Esophagus squamous epithelium (tissue), 5 donors: ENCODE results near the gene SLC1A4. TPM values are rescaled to one million over a fixed set of nuclear protein-coding genes. Genes with fewer than 3 reads are reported as not detected.
"Not testable (repeated sequence)": the region's sequence is repeated elsewhere in the genome, so short reads cannot be mapped to it uniquely, and the experiment has no call there.

ENCODE experiments used
- DNase-seq: peaks from one replicate; lab custom pipeline; 2025; lab: John Stamatoyannopoulos, UW
- H3K27ac ChIP-seq, 4 donors: fragments of 200-600 bp; sonication (generic); one replicate each; pipeline ENCODE4 v1.5.1; 2016 to 2019; ENCODE audit warnings: mild to moderate bottlenecking in 1 of 4
- H3K27me3 ChIP-seq, 4 donors: fragments of 200-600 bp; sonication (generic); 1 replicate in 3 of 4; 2 replicates in 1 of 4; pipeline versions ENCODE4 v1.5.1 to v1.6.0; 2017 to 2021; ENCODE audit warnings: antibody characterized with exemption in 1 of 4
- H3K36me3 ChIP-seq, 3 donors: fragments of 200-600 bp; sonication (generic); one replicate each; pipeline ENCODE4 v1.5.1; 2016 to 2019
- H3K4me1 ChIP-seq, 3 donors: fragments of 200-600 bp; sonication (generic); one replicate each; pipeline ENCODE4 v1.5.1; 2017 to 2019
- H3K4me3 ChIP-seq, 4 donors: fragments of 200-600 bp; sonication (generic); 1 replicate in 3 of 4; 2 replicates in 1 of 4; pipeline ENCODE4 v1.5.1; 2016 to 2019; ENCODE audit warnings: mild to moderate bottlenecking in 2 of 4, moderate library complexity in 1 of 4
- H3K9me3 ChIP-seq, 3 donors: fragments of 200-600 bp; sonication (generic); one replicate each; pipeline ENCODE4 v1.5.1; 2016 to 2019
- CTCF ChIP-seq, 6 experiments: fragments of 450-650 bp in 4 of 6; fragments of 200-600 bp in 2 of 6; sonication (generic) in 2 of 6; IDR thresholded peaks; one replicate each; pipeline ENCODE4 v1.5.1; 2016 to 2019; ENCODE audit warnings: antibody characterized with exemption in 6 of 6, mild to moderate bottlenecking in 4 of 6, moderate library complexity in 4 of 6
- POLR2A ChIP-seq, 4 donors: fragments of 450-650 bp; IDR thresholded peaks; one replicate each; pipeline ENCODE4 v1.6.1; 2017; ENCODE audit warnings: antibody characterized with exemption in 4 of 4, mild to moderate bottlenecking in 4 of 4, moderate library complexity in 3 of 4
- WGBS, 2 donors: methylation state at CpG; one replicate each; pipeline ENCODE4 v1.1.5; 2018; 5-methylcytosine and 5-hydroxymethylcytosine counted together
- intact Hi-C: fragments of 100-400 bp; cut with DNase I; formaldehyde crosslinking; loops from one replicate; pipeline ENCODE4 v1.15.0; 2022
- total RNA-seq, 4 donors: library from RNA; depleted of rRNA; stranded (reverse); fragments of >200 nt; gene quantifications; one replicate each; pipeline ENCODE4 v1.1.0, GENCODE V29; 2016
- donor health status: DM: yes; HTN: yes; CAD: no.

Gene SLC1A4
- total RNA-seq, 4 donors from 2014 or later = 12.8 to 28.1 (median 14.3) TPM

- WGBS, 2 donors = 67 to 82% methylated on average over 1 of the region's 1 CpG
These were observed 29.8 kb downstream of the SLC1A4 start for GRCh38 chr2:65019010-65019409.

GRCh38 chr2:65019675-65020195 lies 30.5 kb downstream of the SLC1A4 start:
- 72 to 75% methylated on average over 6 to 8 of the region's 8 CpGs for WGBS, 2 donors
- intact Hi-C loops = no loop called here
- TF ChIP-seq CTCF (IDR thresholded peaks at IDR 0.05) = no peak
- TF ChIP-seq POLR2A (IDR thresholded peaks at IDR 0.05) = no peak
- H3K36me3 ChIP-seq = peaks cover 0 to 69% (median 21%) of the 10 kb centered on the region in 3 donors
- peaks cover 0 to 39% (median 14%) of the 10 kb centered on the region in 3 donors for H3K4me1 ChIP-seq
- no peak overlapping the region for H3K4me3 ChIP-seq
- no peaks in the 10 kb centered on the region for H3K27me3 ChIP-seq
- DNase-seq = no peak
- no peak overlapping the region for H3K27ac ChIP-seq
- no peaks in the 10 kb centered on the region for H3K9me3 ChIP-seq

More at GRCh38 chr2:65019010-65019409, 29.8 kb downstream of the SLC1A4 start:
- Histone ChIP-seq H3K36me3 (peaks cover 0 to 69% (median 21%) of the 10 kb centered on the region in 3 donors), H3K4me3 (no peak overlapping the region), H3K27ac (no peak overlapping the region), H3K9me3 (no peaks in the 10 kb centered on the region), H3K27me3 (no peaks in the 10 kb centered on the region), H3K4me1 (peaks cover 0 to 35% (median 8%) of the 10 kb centered on the region in 3 donors)
- TF ChIP-seq POLR2A (IDR thresholded peaks at IDR 0.05) = no peak
- TF ChIP-seq CTCF (IDR thresholded peaks at IDR 0.05) = no peak
- DNase-seq = no peak
- intact Hi-C loops = no loop called here

- peaks cover 0 to 69% (median 21%) of the 10 kb centered on the region in 3 donors for H3K36me3 ChIP-seq
- intact Hi-C loops, H3K9me3 ChIP-seq, DNase-seq, H3K27me3 ChIP-seq, H3K27ac ChIP-seq, H3K4me3 ChIP-seq: not testable (repeated sequence)
- WGBS, 2 donors = 75 to 86% methylated on average over 1 of the region's 1 CpG
- peaks cover 0 to 39% (median 17%) of the 10 kb centered on the region in 3 donors for H3K4me1 ChIP-seq
These were observed 31.1 kb downstream of the SLC1A4 start for GRCh38 chr2:65020251-65020650.

- intact Hi-C loops = no loop called here
- Histone ChIP-seq H3K36me3 (peaks cover 0 to 68% (median 21%) of the 10 kb centered on the region in 3 donors), H3K27me3 (no peaks in the 10 kb centered on the region), H3K4me3 (no peak overlapping the region), H3K27ac (no peak overlapping the region), H3K9me3 (no peaks in the 10 kb centered on the region), H3K4me1 (peaks cover 0 to 35% (median 17%) of the 10 kb centered on the region in 3 donors)
- no peak for DNase-seq
- 49 to 55% methylated on average over 6 of the region's 11 CpGs for WGBS, 2 donors
- TF ChIP-seq CTCF (IDR thresholded peaks at IDR 0.05) (no peak), POLR2A (IDR thresholded peaks at IDR 0.05) (no peak)
These were observed 31.8 kb downstream of the SLC1A4 start for GRCh38 chr2:65020943-65021528.

- TF ChIP-seq CTCF (IDR thresholded peaks at IDR 0.05) = no peak
- no peak for TF ChIP-seq POLR2A (IDR thresholded peaks at IDR 0.05)
- H3K27ac ChIP-seq = no peak overlapping the region
- WGBS, 2 donors = 59 to 63% methylated on average over 3 to 4 of the region's 4 CpGs
These were observed 32.5 kb downstream of the SLC1A4 start for GRCh38 chr2:65021709-65022108.

More at GRCh38 chr2:65021709-65022108, 32.5 kb downstream of the SLC1A4 start:
- intact Hi-C loops = no loop called here
- no peak overlapping the region for H3K4me3 ChIP-seq
- no peaks in the 10 kb centered on the region for H3K27me3 ChIP-seq
- no peak for DNase-seq
- H3K9me3 ChIP-seq = no peaks in the 10 kb centered on the region
- H3K4me1 ChIP-seq = peaks cover 0 to 30% (median 17%) of the 10 kb centered on the region in 3 donors
- peaks cover 0 to 61% (median 21%) of the 10 kb centered on the region in 3 donors for H3K36me3 ChIP-seq
